ENCODE data around the gene OSCP1.
"Not testable (repeated sequence)": the region's sequence is repeated elsewhere in the genome, so short reads cannot be mapped to it uniquely, and the experiment has no call there.

Gene OSCP1, protein sequence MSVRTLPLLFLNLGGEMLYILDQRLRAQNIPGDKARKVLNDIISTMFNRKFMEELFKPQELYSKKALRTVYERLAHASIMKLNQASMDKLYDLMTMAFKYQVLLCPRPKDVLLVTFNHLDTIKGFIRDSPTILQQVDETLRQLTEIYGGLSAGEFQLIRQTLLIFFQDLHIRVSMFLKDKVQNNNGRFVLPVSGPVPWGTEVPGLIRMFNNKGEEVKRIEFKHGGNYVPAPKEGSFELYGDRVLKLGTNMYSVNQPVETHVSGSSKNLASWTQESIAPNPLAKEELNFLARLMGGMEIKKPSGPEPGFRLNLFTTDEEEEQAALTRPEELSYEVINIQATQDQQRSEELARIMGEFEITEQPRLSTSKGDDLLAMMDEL

GRCh38 chr1:36450270-36450918, at the start of gene OSCP1:
OSCP1 (minus strand) TSS chr1:36450451; CDS start chr1:36450369, 82 bp downstream.
- peak; percentile 60 to 73 (median 65) for DNase-seq

GRCh38 chr1:36497207-36497606, 47.0 kb upstream of the OSCP1 start:
- no peak for DNase-seq

GRCh38 chr1:36494971-36495370, 44.7 kb upstream of the OSCP1 start:
- no peak for DNase-seq

DNA sequence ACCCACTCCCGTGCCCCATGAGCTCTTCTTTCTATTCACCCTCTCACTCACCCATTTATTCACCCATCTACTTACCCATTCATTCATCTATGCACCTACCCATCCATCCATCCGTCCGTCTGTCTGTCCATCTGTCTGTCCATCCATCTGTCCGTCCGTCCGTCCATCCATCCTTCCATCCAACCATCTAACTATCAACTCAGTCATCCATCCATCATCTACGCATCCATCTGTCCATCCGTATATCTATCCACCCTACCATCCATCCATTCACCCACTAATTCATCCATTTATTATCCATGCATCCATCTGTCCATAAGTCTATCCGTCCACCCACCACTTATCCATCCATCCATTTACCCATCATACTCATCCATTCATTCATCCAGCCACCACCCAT, 43.3 kb upstream of the OSCP1 start:
- DNase-seq = no peak

DNA sequence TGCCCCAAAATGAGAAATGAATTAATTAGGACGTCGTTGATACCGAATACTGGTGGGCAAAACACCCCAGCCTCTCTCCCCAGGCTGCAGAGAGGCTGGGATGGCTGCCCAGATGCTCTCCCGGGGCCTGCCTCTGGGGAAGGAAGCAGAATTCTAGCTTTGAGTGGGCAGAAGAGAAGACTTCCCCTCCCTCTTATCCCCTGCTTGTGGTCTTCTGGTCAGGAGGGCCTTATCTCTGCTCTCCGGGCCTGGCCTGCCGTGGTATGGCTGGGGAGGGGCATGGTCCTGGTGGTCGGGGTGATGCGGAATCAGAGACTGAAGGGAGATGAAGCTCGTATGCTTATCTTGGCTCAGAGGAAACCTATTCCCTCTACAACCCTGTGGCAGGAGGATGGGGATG, 42.2 kb upstream of the OSCP1 start:
- DNase-seq = no peak

- not testable (repeated sequence) for DNase-seq
Observed at GRCh38 chr1:36489258-36490051, 39.2 kb upstream of the OSCP1 start.

GRCh38 chr1:36487906-36488305, 37.7 kb upstream of the OSCP1 start:
- no peak for DNase-seq

GRCh38 chr1:36487336-36487725, 37.1 kb upstream of the OSCP1 start:
- not testable (repeated sequence) for DNase-seq

DNA sequence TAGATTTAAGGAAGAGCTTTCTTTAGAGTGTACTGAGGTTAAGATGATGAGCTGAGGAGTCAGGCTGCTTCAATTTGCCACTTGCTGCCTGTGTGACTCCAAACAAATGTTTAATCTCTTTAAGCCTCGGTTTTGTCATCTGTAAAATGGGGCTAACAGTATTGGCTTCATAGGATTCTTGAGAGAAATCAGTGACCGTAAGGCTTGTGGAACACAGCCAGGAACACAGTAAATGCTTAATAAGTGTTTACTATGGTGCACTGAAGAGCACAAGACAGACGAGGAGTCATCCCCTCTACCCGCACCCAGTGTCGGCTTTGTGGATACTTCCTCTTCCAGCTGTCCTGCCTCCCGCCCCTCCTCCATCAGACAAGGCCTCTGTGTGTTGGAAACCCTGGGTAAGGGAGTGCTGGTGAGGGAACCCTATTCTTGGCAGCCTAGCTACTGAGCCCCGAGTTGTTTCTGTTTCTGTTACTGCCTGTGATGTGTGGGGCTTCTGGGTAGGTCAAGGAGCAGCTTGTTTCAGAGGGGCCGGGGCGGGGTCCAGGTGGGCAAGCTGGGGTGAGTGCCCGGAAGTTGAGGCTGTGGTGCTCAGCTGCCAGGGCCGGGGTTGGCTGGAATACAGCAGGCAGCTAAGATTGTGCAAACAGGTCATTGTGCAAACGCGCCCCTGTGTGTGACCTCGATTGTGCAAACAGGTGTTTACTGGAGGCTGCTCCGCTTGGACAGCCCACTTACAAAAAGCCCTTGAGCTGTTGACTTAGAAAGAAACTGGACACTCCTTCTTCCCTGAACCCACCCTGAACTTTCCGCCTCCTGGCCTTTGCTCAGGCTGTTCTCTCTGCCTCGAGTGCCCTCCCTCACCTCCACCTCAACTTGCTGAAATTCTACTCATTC, 36.4 kb upstream of the OSCP1 start:
- no peak for DNase-seq

DNA sequence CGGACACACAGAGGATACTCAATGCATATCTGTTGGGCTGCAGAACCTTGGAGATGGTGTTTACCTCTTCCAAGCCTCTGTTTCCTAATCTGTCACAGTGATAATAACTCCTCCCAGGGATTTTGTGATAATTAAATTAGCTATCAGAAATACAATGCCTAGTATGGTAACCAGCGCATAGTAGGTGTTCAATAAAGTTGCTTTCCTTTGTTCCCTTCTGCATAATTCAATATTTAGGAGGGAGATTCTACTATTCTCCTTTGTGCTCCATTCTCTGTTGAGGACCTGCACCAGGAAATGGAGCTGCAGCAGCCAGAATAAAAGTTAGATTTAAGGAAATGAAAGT, 35.8 kb upstream of the OSCP1 start:
- no peak for DNase-seq

DNA sequence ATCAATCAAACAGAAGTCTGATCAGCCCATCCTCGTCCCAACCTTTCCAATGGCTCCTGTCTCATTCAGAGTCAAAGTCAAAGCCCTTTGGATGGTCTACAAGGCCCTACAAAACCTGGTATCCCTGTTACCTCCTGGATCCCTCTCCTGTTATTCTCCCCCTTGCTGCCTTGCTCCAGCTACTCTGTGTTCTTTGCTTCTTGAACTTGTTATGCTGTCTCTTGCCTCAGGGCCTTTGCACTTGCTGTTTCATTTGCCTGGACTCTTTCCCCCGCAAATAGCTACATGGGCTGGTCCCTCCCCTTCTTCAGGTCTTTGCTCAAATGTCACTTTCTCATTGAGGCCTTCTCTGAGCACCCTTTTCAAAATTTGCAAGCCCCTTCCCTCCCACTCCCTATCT, 33.8 kb upstream of the OSCP1 start:
- no peak for DNase-seq

DNA sequence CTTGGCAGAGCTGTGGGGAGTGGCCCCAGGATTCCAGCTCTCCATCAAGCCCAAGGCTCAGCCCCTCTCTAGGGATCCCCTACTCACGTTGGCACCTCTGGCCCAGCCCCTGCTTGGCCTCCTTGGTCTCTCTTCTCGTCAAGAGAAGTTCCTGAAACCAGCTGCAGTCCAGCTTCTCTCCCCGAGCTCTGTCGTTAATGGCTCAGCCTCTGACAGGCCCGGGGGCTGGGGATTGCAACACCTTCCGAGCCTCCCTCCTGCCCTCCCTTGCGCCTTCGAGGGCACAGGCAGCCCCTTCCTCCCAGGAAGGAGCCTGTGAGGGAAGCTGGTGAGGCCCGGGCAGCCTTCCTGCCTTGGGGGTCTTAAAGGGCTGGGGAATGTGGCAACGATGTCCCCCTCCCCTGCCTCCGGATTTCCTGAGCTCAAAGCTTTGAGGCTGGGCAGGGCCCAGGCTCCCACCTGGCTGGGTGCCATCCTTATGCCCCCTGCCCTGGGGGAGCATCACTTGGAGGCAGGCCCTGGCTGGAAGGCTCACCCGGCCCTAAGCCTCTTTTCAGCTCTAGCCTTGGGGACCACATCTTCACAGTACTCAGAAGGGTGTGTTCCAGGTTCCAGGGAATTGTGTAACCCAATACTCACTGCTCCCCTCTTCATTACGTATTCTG, 32.6 kb upstream of the OSCP1 start, which contains the start of gene CSF3R:
TSS of gene CSF3R (minus strand) at position 190 of the 665 bp plus-strand sequence. CDS start 3,417 bp downstream, outside the sequence.
- no peak for DNase-seq

GRCh38 chr1:36481771-36482723, 31.8 kb upstream of the OSCP1 start:
- no peak for DNase-seq

- no peak for DNase-seq
Observed at GRCh38 chr1:36481091-36481490, 30.8 kb upstream of the OSCP1 start.

DNA sequence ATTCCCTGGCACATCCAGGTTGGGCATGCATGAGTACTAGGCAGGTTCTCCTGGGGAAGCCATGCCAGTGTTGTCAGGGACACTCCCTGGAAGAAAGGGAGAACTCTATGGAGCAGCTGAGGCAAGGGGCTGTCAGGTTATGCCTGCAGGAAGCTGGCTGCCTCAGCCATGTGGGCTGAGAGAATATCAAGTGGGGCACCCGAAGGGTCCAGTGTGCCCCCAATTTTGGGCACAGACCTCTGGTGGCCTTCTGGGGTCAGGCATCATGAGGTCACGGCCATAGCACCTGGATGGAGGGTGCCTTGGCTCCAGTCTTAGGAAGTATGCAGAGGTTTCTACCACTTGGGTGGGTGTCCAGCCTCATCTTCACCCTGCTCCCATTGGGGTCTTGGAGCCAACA, 29.9 kb upstream of the OSCP1 start:
- DNase-seq = no peak

DNA sequence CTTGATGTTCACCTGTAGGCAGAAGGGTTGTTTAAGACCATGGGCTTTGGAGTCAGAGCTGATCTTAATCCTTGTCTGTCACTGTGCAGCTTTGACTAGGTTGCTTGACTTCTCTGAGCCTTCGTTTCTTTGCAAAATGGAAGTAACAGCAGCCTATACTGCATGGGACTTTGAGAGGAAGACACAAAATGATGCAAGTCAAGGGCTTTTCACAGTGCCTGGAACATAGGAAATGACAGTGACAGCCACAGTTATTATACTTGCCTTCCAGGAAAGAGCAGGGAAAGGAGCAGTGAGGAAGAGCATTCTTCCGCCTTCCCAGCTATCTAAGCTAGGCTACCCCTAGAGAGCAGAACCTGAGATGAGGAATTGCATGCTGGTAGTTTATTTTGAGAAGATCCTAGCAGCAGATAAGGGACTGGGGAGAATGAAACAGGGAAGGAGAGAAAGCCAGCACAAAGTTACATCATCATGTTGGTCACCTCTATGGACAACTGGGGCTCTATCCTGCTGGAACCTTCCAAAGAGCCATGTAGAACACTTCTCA, 29.3 kb upstream of the OSCP1 start:
- no peak for DNase-seq

- DNase-seq = not testable (repeated sequence)
Observed at GRCh38 chr1:36477615-36478014, 27.4 kb upstream of the OSCP1 start.

DNA sequence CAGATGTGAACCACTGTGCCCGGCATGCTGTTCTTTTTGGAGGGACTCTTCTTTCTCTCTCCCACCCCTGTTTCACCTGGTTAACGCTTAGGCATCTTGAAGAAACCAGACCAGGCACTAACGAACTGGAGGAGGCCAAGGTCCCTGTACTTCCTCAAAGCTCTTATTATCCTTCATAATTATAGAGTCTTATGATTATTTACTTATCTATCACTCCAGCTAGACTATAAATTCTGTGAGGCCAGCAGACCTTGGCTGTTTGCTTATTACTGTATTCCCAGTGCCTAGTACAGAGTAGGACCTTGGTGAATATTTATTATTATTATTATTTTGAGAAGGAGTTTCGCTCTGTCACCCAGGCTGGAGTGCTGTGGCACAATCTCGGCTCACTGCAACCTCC, 26.7 kb upstream of the OSCP1 start:
- no peak for DNase-seq

- no peak for DNase-seq
Observed at GRCh38 chr1:36475910-36476604, 25.8 kb upstream of the OSCP1 start.

DNA sequence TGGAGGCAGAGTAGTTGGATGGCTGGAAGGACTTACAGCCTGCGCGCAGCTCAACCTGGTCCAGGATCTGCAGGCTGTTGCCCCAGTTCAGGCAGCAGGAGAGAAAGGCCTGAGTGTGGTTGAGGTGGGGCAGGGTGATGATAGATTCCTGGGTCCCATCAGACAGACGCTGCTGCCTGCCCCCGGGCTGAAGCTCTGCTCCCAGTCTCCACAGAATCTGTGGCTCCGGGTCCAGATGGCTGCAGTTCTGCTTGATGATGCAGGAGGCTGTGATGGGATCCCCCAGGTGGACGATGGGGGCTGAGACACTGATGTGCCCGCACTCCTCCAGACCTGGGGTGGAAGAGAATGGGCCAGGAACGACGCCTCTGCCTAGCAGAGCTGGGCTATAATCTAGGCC, 25.1 kb upstream of the OSCP1 start:
- no peak for DNase-seq
